Measurements from ENCODE around the gene CCDC71.

CCDC71 gene

GRCh38 chr3:49124991-49125670, 41.0 kb downstream of the CCDC71 start:
- DNase-seq, result no peak

- DNase-seq, result no peak
These were observed 41.9 kb downstream of the CCDC71 start for GRCh38 chr3:49124203-49124602.

GRCh38 chr3:49123687-49124086, 42.4 kb downstream of the CCDC71 start:
- no peak for DNase-seq

- no peak for DNase-seq
These were observed 43.1 kb downstream of the CCDC71 start for GRCh38 chr3:49122886-49123545.

DNA sequence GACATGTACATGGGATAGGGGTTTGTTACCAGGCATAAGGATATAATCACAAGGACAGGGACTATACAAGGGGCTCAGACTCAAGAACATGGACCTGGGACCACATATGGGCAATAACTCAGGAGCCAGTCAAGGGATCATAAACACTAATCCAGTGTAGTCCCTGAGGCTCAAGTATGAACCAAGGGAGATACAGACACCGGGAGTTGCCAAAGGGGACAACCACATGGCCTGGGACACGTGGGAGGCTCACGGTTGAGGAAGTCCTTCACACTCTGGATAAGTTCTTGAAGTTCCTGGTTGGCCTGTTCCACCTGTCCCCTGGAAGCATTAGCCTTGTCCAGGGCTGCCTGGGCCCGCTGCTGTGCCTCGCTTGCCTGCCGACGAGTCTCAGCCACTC, 43.7 kb downstream of the CCDC71 start:
- no peak for DNase-seq

GRCh38 chr3:49122022-49122421, 44.1 kb downstream of the CCDC71 start:
- no peak for DNase-seq

DNA sequence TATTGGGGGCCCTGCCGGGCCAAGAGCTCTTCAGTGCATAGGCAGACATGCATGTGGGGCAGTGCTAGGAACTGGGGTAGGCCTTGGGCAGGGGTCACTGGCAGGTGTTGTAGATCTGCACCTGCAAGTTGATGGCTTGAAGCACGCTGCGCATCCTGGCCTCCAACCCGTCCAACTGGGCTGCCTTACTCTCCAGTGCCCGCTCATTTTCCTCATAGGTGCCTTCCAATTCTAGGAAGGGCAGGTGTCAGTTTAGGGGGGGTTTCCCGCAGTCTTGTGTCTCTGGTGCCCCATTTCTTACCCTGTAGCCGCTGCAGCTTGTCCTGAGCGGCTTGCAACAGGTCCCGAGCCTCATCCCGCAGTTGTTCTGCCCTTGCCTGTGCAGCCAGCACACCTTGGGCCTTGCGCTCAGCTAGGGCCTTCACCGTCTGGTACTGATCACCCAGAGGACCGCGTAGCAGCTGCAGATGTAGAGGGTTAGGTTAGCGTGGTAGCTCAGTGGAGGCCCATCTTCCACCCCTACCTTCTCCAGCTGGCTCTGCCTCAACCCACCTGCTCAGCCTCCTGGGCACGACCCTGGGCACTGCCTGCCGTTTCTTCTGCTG, 44.9 kb downstream of the CCDC71 start:
- DNase-seq, result no peak

DNA sequence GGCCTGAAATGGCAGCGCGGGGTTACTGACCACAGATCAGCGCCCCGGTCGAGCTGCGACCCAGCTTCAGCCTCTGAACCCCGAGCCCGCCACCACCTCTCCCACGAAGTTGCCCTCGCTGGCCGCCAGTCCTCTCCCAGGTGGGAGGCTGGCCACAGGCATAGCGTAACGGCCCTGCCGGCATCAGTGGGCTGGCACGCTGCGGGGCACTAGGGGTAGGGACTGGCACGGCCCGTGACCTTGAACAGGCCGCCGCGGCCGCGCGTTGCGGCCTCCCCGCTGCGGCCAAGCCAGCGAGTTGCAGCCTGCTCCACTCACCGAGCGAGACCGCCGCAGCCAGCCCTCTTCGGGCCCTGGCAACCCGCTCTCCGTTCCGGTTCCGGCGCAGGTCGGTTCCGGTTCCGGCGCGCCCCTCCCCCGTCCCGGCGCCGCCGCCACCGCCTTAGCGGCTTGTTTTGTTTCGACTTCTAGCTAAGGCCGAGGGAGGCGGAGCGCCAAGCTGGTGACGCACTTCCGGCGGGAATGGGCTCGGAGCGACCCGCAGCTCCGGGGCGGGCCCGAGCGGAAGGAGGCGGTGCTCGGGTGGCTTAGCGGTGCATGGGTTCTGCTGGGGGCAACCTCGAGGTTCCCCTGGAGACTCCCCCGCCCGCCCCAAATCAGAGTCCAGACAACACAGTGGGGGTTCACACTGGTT, 45.5 kb downstream of the CCDC71 start, which contains the start of gene USP19:
USP19 (minus strand) TSS at position 386 of the 694 bp plus-strand sequence. CDS start 1,678 bp downstream, outside the sequence.
- peak; percentile 96 for DNase-seq

DNA sequence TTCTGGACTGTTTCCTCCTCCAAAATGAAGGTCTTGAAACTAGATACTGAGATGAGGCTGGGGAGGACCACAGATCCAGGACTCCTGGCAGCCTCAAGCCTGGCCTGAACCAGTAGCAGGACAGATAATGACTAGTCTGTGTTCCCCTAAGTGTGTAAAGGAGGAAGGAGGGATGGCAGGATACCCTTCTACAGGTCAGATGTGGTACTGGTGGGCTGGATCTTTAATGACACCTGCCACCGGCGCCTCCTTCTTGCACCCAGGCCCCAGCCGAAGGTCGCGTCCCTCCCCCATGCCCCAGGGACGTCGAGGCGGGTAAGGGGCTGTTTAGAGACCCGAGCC, 46.1 kb downstream of the CCDC71 start:
- no peak for DNase-seq

- no peak for DNase-seq
These were observed 46.7 kb downstream of the CCDC71 start for GRCh38 chr3:49119439-49119838.

DNA sequence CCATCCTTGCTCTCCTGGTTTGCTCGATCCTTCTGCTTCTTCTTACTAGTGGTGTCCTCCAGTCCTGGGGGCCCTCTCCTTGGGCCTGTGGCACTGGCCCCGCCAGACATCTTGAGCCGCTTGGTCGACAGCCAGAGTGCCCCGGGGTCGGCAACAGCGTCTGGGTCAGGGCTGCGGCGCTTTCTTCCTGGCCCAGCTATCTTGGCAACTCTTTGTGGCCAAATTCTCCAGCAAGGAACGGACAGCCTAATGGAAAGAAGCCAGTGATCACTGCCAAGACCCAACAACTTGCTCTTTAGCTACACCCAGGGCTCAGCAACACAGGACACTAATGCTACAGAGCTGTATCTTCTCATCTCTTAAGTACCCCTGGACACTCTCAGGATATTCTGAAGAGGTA, 47.1 kb downstream of the CCDC71 start:
- no peak for DNase-seq
